A549 (cell line): ENCODE data around the gene KAT8.

ENCODE experiments used
- CBX2 ChIP-seq: fragments of 200-600 bp; sonication (generic); IDR thresholded peaks from 2 replicates; pipeline ENCODE4 v1.6.1; 2016; ENCODE audit warnings: low read depth, mild to moderate bottlenecking, borderline replicate concordance
- CHD4 ChIP-seq: fragments of 200-600 bp; sonication (generic); IDR thresholded peaks from 2 replicates; pipeline ENCODE4 v1.6.1; 2016; ENCODE audit warnings: antibody characterized with exemption, mild to moderate bottlenecking, borderline replicate concordance
- CTCF ChIP-seq: fragments of >200 bp; sonication (Bioruptor Twin); formaldehyde crosslinking; IDR thresholded peaks from 3 replicates; pipeline ENCODE4 v1.5.1; 2016
- ESRRA ChIP-seq: fragments of 150-350 bp; IDR thresholded peaks from 2 replicates; pipeline ENCODE4 v1.6.1; 2014; ENCODE audit warnings: mild to moderate bottlenecking, low read length, borderline replicate concordance
- HDAC2 ChIP-seq: fragments of 200-600 bp; sonication (generic); IDR thresholded peaks from 2 replicates; pipeline ENCODE4 v1.6.1; 2016
- HOXB5 ChIP-seq: fragments of 250-450 bp; sonication (Bioruptor Pico); IDR thresholded peaks from 2 replicates; pipeline ENCODE4 v1.5.0; 2020; ENCODE audit warnings: mild to moderate bottlenecking, moderate library complexity
- JUN ChIP-seq, 2 experiments: fragments of >200 bp; sonication (Bioruptor Twin); formaldehyde crosslinking; IDR thresholded peaks; 2 replicates in 1 of 2; 3 replicates in 1 of 2; pipeline ENCODE4 v1.6.1; 2016 to 2017
- JUNB ChIP-seq: fragments of >200 bp; sonication (Bioruptor Twin); formaldehyde crosslinking; IDR thresholded peaks from 2 replicates; pipeline ENCODE4 v1.6.1; 2016
- MYC ChIP-seq: IDR thresholded peaks from 2 replicates; pipeline ENCODE4 v1.6.1; 2012; ENCODE audit warnings: mild to moderate bottlenecking, inconsistent platforms, low read length, improper control_type of control experiment, borderline replicate concordance
- NR3C1 ChIP-seq: fragments of >200 bp; sonication (Bioruptor Twin); formaldehyde crosslinking; IDR thresholded peaks from 3 replicates; pipeline ENCODE4 v1.6.1; 2017
- SMC3 ChIP-seq: fragments of >200 bp; sonication (Bioruptor Twin); formaldehyde crosslinking; IDR thresholded peaks from 3 replicates; pipeline ENCODE4 v1.6.1; 2018; ENCODE audit warnings: inconsistent platforms

DNA sequence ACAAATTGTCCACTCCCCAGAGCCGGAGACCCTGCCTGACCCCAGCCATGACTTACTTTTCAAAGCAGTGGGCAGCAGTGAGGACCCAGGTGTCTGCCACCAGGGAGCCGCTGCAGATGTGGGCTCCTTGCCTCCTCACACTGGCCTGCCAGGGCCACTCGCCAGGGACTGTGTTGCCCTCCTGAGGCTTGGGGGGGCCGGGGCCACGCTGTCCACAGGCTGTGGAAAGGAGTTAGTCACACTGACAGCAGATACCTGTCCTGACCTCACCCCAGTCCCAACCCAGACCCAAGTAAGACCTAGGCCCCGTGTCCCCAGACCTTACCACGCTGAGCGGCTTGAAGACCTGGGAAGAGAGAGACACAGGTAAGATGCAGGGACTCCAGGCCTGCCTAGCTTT lies 30.0 kb upstream of the KAT8 start:
- TF ChIP-seq CBX2 = no peak
- no peak for TF ChIP-seq ESRRA
- no peak for TF ChIP-seq HDAC2
- TF ChIP-seq CTCF = no peak
- no peak for TF ChIP-seq CHD4
- TF ChIP-seq MYC = no peak
- no peak for TF ChIP-seq SMC3
- no peak for TF ChIP-seq NR3C1
- TF ChIP-seq JUN (IDR thresholded peaks at IDR 0.05) = no peak
- no peak for TF ChIP-seq HOXB5
- no peak for TF ChIP-seq JUNB
